ENCODE measurements around the gene TMEM72. TPM values are rescaled to one million over a fixed set of nuclear protein-coding genes. Genes with fewer than 3 reads are reported as not detected.

Gene TMEM72
- total and polyA plus RNA-seq, 2 of the 13 experiments (the other 11 are each of a cell fraction or from before 2014, with no cell fraction given) = 0.04 TPM; not detected in 1

DNA sequence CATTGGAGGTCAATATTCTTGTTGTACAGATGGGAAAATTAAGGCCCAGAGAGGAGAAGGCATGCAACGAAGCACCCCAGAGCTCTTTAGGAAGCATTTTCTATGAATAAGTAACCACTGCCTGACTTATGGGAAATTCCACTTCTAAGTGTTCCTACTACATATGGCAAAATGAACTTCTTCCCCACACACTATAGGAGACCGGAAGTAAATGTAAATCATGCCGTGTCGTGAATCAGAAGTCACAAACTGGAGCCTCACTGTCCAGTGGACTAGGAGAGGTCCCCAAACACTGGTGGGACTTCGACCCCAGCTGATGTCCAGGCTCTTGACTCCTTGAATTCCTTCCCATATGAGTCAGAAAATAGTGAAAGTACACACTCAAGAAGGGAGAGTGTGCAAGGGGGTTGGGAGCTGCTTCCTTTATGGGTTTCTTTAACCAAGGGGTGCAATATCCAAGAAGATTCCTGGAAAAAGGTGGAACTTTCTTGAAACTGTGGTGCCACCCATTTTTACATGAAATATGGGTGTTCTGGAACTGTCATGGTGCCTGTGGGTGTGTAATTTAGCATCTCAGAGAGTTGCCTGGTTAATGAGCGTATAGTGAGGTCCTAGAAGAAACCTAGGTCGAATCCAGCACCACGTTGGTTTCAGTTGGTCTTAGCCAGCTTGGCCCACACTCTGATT, 55.1 kb downstream of the TMEM72 start (continued):
- no peak for TF ChIP-seq NFKB2 (CRISPR knock-in tag; IDR thresholded peaks at IDR 0.05; ENCODE audit: borderline replicate concordance)
- no peak for TF ChIP-seq ATF7 (IDR thresholded peaks at IDR 0.05)
- TF ChIP-seq ATF7 (CRISPR knock-in tag; IDR thresholded peaks at IDR 0.05) = no peak
- no peak for TF ChIP-seq TFDP1 (CRISPR knock-in tag; IDR thresholded peaks at IDR 0.05; ENCODE audit: borderline replicate concordance)
- no peak for TF ChIP-seq ZNF749 (CRISPR knock-in tag; IDR thresholded peaks at IDR 0.05; ENCODE audit: borderline replicate concordance)
- no peak for TF ChIP-seq GABPA (IDR thresholded peaks at IDR 0.05; ENCODE audit: low read depth, low read length)
- peak; percentile 20; the same call in 1 of the 2 replicates for TF ChIP-seq GABPA (CRISPR knock-in tag; IDR thresholded peaks at IDR 0.05; ENCODE audit: low read depth)
- peak; percentile 92 for TF ChIP-seq FOSL2 (CRISPR knock-in tag; IDR thresholded peaks at IDR 0.05)
- peak; percentile 66 for TF ChIP-seq PAXIP1 (CRISPR knock-in tag; conservative IDR thresholded peaks at IDR 0.05)
- no peak for TF ChIP-seq ATF5 (CRISPR knock-in tag; IDR thresholded peaks at IDR 0.05; ENCODE audit: low read depth)
- TF ChIP-seq ELF4 (CRISPR knock-in tag; IDR thresholded peaks at IDR 0.05; ENCODE audit: borderline replicate concordance) = no peak
- TF ChIP-seq EZH2 (conservative IDR thresholded peaks at IDR 0.05; ENCODE audit: low read depth, low read length) = no peak
- TF ChIP-seq ZNF737 (CRISPR knock-in tag; IDR thresholded peaks at IDR 0.05; ENCODE audit: borderline replicate concordance) = no peak
- peak; percentile 42; the same call in 1 of the 2 replicates for TF ChIP-seq HNF4A (CRISPR knock-in tag; IDR thresholded peaks at IDR 0.05)
- no peak for TF ChIP-seq NFE2 (CRISPR knock-in tag; IDR thresholded peaks at IDR 0.05)
- no peak for TF ChIP-seq ZNF136 (CRISPR knock-in tag; IDR thresholded peaks at IDR 0.05; ENCODE audit: low read depth)
- no peak for TF ChIP-seq TRAFD1 (CRISPR knock-in tag; IDR thresholded peaks at IDR 0.05; ENCODE audit: borderline replicate concordance)
- TF ChIP-seq MEIS2 (CRISPR knock-in tag; IDR thresholded peaks at IDR 0.05) = no peak
- TF ChIP-seq HMG20A (CRISPR knock-in tag; IDR thresholded peaks at IDR 0.05; ENCODE audit: borderline replicate concordance) = peak; percentile 44; the same call in 1 of the 2 replicates
- TF ChIP-seq FOSL1 (CRISPR knock-in tag; IDR thresholded peaks at IDR 0.05; ENCODE audit: borderline replicate concordance) = peak; percentile 70; the same call in 1 of the 2 replicates
- TF ChIP-seq RXRB (CRISPR knock-in tag; IDR thresholded peaks at IDR 0.05; ENCODE audit: borderline replicate concordance) = no peak
- TF ChIP-seq, protein P1, sequence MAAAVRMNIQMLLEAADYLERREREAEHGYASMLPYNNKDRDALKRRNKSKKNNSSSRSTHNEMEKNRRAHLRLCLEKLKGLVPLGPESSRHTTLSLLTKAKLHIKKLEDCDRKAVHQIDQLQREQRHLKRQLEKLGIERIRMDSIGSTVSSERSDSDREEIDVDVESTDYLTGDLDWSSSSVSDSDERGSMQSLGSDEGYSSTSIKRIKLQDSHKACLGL (CRISPR knock-in tag; IDR thresholded peaks at IDR 0.05) = no peak
